ENCODE data around the gene CLNK.

The CLNK gene

DNA sequence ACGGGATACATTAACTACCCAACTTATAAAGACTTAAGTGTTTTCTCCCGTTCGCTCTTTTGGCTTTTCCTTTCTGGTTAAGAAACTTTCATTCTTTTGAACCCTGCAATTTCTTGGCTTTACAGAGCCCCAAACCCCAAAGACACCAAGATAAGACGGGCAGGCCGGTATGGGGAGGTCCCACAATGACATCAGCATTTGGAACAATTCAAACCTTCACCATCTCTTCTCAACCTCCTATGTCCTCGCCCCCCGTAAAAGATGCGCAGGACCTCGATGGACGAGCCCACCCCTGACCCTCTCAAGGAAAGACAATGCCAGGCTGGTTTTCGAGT, 228.3 kb downstream of the CLNK start:
- DNase-seq (ENCODE audit: low read depth in 2 of 2) = no peak

DNA sequence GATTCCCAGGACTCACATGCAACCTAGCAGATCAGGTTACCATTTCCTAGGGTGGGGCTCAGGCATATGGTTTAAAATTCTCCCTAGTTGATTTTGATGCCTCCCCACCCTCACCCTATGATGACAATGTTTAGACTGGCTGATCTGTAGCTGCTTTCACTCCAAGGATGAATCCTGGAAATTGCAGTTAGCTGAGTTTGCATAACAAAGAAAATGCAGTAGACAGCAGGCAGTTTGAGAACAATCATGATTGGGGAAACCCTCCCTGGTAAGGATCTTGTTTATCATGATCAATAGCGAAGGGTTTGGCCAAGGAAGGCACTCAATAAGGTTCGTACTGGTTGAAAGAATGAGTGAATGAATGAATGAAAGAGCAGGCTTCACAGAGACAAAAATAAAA, 229.4 kb downstream of the CLNK start:
- DNase-seq (ENCODE audit: low read depth in 2 of 2) = no peak

DNA sequence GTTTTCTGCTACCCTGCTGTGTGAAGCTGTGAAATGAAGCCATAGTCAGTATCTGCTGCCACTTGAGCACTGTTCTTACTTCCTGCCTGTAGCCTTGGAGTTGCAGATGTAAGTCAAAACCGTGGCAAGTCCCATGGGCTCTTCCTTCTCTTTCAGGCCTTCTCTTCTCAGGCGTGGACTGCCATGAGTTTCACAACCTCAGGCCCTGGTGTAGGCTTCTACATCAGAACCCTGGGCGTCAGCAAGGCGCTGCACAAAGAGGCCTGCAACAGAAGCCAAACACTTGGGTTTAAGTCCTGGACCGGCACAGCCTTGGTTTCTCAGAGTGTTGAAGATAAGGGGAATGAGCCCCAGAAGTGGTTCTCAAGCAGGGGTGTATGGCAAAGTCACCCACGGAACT, 229.8 kb downstream of the CLNK start:
- DNase-seq (ENCODE audit: low read depth in 2 of 2) = no peak

DNA sequence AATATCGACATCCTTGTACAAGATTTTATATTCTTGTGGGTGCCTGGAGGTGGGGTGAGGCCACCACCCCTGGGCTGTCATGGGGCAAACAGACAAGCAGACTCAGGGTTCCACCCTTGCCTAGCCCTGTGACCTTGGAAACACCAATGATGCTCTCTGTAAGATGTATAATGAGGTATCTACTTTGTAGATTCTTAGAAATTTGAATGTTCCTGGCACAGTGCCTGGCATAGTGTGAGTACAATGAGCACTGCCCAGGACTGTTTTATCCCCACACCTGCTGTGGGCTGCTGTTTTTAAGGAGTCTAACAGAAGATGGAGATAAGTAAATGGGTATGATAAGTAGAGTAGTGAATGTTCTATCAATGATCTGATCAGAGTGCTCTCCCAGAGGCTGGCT, 230.4 kb downstream of the CLNK start:
- DNase-seq (ENCODE audit: low read depth in 2 of 2) = no peak

DNA sequence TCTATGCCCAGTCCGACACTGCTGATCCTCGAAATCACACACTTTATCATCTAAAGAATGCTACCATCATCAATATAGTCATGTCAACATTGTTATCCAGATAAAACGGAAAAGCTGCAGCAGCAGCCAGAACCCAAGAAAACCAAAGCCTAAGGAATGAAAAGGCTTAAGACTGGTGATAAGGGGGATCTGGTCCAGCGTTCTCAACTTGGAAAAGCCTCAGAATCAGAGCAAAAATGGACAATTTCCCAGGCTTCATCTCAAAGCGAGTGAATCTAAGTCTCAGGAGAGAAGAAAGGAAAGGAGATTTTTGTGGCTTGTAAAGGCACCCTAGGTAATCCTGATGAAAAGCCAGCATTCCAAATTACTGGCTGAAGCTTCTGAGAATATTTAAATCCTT, 235.6 kb downstream of the CLNK start:
- DNase-seq (ENCODE audit: low read depth in 2 of 2) = no peak

DNA sequence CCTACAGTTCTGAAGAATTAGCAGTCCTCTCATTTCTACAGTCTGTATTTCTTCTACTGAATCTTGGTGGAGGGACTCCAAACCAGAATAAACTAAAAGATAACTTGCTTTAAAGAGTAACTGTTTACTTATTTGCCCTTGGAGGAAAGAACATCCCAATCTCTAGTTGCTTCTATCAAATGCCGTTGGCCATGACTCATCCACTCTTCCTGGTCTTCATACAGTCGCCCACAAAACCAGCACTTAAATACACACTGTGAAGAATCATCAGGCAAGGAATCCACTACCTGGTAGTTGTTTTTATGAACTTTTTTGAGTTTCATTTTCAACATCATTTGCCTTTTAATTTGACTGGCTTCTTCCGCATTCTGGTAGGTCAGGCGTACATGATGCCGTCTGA, 241.6 kb downstream of the CLNK start:
- no peak for DNase-seq (ENCODE audit: low read depth in 2 of 2)

DNA sequence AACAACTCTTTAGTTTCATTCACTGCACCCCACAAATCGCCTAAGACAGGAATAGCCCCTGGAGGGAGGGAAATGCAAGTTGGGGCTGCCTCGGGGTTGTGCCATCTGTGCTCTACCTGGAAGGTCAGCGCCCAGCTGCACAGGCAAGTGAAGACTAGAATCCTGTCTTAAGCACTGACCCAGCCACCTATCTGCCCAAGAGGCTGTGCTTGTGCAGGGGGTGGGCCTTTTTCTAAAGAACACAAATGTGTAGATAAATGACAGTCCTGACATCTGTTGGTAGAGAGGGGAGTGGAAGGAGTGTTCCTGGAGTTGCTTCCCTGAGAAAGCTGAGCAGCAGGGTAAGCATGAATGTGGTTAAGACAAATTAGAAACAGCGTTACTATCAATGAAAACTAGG, 243.1 kb downstream of the CLNK start:
- DNase-seq (ENCODE audit: low read depth in 2 of 2) = no peak

DNA sequence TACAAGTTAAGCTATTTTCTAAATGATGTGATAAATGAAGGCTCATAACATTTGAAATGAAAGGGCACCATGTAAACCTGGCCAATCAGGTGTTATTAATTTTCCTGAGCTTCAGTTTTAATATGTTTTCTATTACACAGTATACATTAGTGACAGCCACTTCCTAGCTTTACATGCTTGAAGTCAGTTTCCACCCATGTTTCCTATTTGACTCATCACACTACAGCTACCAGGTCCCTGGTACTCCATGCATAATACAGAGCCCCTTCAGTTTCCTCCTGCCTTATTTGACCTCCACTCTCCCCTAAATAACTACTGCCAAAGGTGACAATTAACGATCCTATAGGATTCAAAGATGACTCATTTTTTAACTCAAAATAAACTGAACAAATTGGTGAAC, 245.6 kb downstream of the CLNK start:
- DNase-seq (ENCODE audit: low read depth in 2 of 2) = no peak

DNA sequence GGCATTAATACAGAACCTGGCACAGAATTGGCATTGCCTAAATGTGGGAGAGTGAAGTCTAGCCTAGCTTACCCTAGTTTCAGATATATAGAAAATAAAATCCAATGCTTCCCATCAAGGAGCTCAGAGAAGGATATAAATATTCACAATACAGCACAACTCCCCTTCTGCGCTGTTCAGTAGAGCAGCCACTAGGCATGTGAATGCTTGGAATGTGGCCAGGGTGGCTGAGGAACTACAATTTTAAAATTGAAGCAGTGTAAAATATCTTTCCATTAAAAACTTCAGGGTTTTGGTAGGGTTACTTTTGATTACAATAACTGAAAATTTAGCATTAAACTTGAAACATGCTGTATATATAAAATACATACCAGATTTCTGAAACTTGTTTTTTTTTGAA, 246.8 kb downstream of the CLNK start:
- no peak for DNase-seq (ENCODE audit: low read depth in 2 of 2)

All from stimulated activated CD4-positive, alpha-beta T cell treated with anti-CD3 and anti-CD28 coated beads, Interleukin-12 subunit alpha, Interleukin-12 subunit beta, amount 100 ng/mL, for 24 hours (primary cell).